ENCODE measurements around the gene NRROS. TPM values are rescaled to one million over a fixed set of nuclear protein-coding genes. Genes with fewer than 3 reads are reported as not detected.
A peak's percentile ranks its signal among the peaks of the same experiment; 100 is the strongest.

NRROS gene
- total and polyA plus RNA-seq, 10 of the 15 experiments (the other 5 are each of a cell fraction or from before 2014, with no cell fraction given): 0.35 to 42.2 (median 12.6) TPM

DNA sequence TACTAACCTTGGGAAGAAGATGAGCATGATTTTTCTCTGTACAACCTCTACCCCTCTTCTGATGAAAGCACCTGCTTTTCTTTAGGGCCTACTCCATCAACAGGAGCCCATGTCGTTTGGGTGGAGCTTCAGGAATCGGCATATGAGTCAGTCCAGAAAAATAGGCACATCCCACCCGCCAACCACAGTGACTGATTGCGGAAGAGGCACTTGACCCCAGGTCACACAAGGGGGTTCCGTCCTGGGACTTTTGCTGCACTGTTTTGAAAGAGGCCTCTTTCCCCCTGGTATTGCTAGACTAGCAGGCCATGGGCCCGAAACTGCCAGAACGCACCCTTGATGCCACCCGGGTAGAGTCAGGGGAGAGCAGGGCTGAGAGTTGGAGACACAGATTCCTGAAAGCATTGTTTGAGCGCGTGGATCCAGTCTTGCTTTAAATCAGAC is 19.3 kb upstream of the NRROS start (continued):
- peak; percentile 65 for TF ChIP-seq SPI1 (IDR thresholded peaks at IDR 0.05; ENCODE audit: borderline replicate concordance, insufficient read depth, low read depth, low read length)
- TF ChIP-seq ZNF384 (IDR thresholded peaks at IDR 0.05; ENCODE audit: borderline replicate concordance, low read depth, low read length): no peak
- peak; percentile 76; the same call in 1 of the 2 replicates for TF ChIP-seq IKZF1 (conservative IDR thresholded peaks at IDR 0.05)
- TF ChIP-seq ZBTB4 (CRISPR knock-in tag; IDR thresholded peaks at IDR 0.05): no peak
- TF ChIP-seq FOXM1 (IDR thresholded peaks at IDR 0.05; ENCODE audit: low read depth, low read length): peak; percentile 77; the same call in 1 of the 2 replicates
- TF ChIP-seq STAT3 (IDR thresholded peaks at IDR 0.05; ENCODE audit: low read depth, low read length): no peak
- TF ChIP-seq JUNB (IDR thresholded peaks at IDR 0.05): peak; percentile 86
- TF ChIP-seq BCL11A (IDR thresholded peaks at IDR 0.05; ENCODE audit: low read depth, low read length): peak; percentile 85
- TF ChIP-seq E2F4 (IDR thresholded peaks at IDR 0.05; ENCODE audit: low read depth, low read length): no peak
- peak; percentile 73 for TF ChIP-seq CREM (IDR thresholded peaks at IDR 0.05; ENCODE audit: low read depth)
- no peak for TF ChIP-seq EGR1 (IDR thresholded peaks at IDR 0.05; ENCODE audit: borderline replicate concordance in 1 of 2, low read depth in 2 of 2, low read length in 2 of 2)
- no peak for TF ChIP-seq RAD51 (IDR thresholded peaks at IDR 0.05)
- TF ChIP-seq DPF2 (IDR thresholded peaks at IDR 0.05): peak; percentile 66
- peak; percentile 54 for TF ChIP-seq POLR2A (IDR thresholded peaks at IDR 0.05; ENCODE audit: low read depth, low read length)
- peak; percentile 95 for TF ChIP-seq EED (IDR thresholded peaks at IDR 0.05; ENCODE audit: low read depth)
- TF ChIP-seq SUPT20H (IDR thresholded peaks at IDR 0.05; ENCODE audit: borderline replicate concordance, control insufficient read depth, low read depth, low read length): no peak
- no peak for TF ChIP-seq STAT1 (conservative IDR thresholded peaks at IDR 0.05)
- TF ChIP-seq CHD1 (IDR thresholded peaks at IDR 0.05; ENCODE audit: low read depth, low read length): no peak
- TF ChIP-seq SRF (IDR thresholded peaks at IDR 0.05; ENCODE audit: low read depth in 2 of 2, low read length in 2 of 2): 0 out of 4 replicates have a peak, but pooled peaks of 1 of the 2 experiments have one; percentile 13
- no peak for TF ChIP-seq MXI1 (IDR thresholded peaks at IDR 0.05; ENCODE audit: low read depth, low read length)
- TF ChIP-seq, protein P1, sequence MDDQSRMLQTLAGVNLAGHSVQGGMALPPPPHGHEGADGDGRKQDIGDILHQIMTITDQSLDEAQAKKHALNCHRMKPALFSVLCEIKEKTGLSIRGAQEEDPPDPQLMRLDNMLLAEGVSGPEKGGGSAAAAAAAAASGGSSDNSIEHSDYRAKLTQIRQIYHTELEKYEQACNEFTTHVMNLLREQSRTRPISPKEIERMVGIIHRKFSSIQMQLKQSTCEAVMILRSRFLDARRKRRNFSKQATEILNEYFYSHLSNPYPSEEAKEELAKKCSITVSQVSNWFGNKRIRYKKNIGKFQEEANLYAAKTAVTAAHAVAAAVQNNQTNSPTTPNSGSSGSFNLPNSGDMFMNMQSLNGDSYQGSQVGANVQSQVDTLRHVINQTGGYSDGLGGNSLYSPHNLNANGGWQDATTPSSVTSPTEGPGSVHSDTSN (IDR thresholded peaks at IDR 0.05; ENCODE audit: insufficient replicate concordance, low read depth, low read length): no peak
- TF ChIP-seq ZNF622 (IDR thresholded peaks at IDR 0.05): no peak
- peak in 1 of 2 experiments; percentile 72; a peak in 2 of 4 replicates for TF ChIP-seq ETV6 (conservative IDR thresholded peaks at IDR 0.05 in 1 of 2, IDR thresholded peaks at IDR 0.05 in 1 of 2; ENCODE audit: borderline replicate concordance in 1 of 2, low read depth in 1 of 2)
- no peak for TF ChIP-seq FOXK2 (IDR thresholded peaks at IDR 0.05)
- peak; percentile 65 to 73; a peak in 3 of 4 replicates for TF ChIP-seq IKZF2 (IDR thresholded peaks at IDR 0.05)
- TF ChIP-seq, protein P2, sequence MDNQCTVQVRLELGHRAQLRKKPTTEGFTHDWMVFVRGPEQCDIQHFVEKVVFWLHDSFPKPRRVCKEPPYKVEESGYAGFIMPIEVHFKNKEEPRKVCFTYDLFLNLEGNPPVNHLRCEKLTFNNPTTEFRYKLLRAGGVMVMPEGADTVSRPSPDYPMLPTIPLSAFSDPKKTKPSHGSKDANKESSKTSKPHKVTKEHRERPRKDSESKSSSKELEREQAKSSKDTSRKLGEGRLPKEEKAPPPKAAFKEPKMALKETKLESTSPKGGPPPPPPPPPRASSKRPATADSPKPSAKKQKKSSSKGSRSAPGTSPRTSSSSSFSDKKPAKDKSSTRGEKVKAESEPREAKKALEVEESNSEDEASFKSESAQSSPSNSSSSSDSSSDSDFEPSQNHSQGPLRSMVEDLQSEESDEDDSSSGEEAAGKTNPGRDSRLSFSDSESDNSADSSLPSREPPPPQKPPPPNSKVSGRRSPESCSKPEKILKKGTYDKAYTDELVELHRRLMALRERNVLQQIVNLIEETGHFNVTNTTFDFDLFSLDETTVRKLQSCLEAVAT (IDR thresholded peaks at IDR 0.05): 0 out of 2 replicates have a peak, but pooled peaks have one; percentile 18

Measured in GM12878 (cell line).